GM19025 (cell line): Measurements from ENCODE around the gene GET3.
"Not testable (repeated sequence)": the region's sequence is repeated elsewhere in the genome, so short reads cannot be mapped to it uniquely, and the experiment has no call there.

Experiments
- ATAC-seq: cut with Tn5 transposase; IDR thresholded peaks from one replicate; pipeline ENCODE4 v1.9.1; 2021; ENCODE audit warnings: mild to moderate bottlenecking, low read depth, moderate library complexity; ENCODE audit not compliant: unreplicated experiment

The GET3 gene

GRCh38 chr19:12736995-12737834 is at the start of gene GET3:
GET3 (plus strand) TSS chr19:12737497; CDS start chr19:12737506, 9 bp downstream.
- ATAC-seq, result peak; percentile 76

GRCh38 chr19:12689012-12689411 is 48.3 kb upstream of the GET3 start:
- no peak for ATAC-seq

GRCh38 chr19:12689581-12690216 is 47.6 kb upstream of the GET3 start:
- ATAC-seq, result no peak

- no peak for ATAC-seq
Measured at GRCh38 chr19:12692960-12693359, 44.3 kb upstream of the GET3 start.

GRCh38 chr19:12694641-12695040 is 42.7 kb upstream of the GET3 start:
- ATAC-seq, result no peak

- no peak for ATAC-seq
Measured at GRCh38 chr19:12695096-12695495, 42.2 kb upstream of the GET3 start.

GRCh38 chr19:12695514-12695913 is 41.8 kb upstream of the GET3 start:
- ATAC-seq, result no peak

- ATAC-seq, result peak; percentile 23
Measured at GRCh38 chr19:12695997-12696365, 41.3 kb upstream of the GET3 start.

GRCh38 chr19:12696366-12697335 is 40.6 kb upstream of the GET3 start, which contains the start of gene FBXW9:
FBXW9 (minus strand) TSS chr19:12696631; CDS start chr19:12696581, 50 bp downstream.
- peak; percentile 54 for ATAC-seq

- not testable (repeated sequence) for ATAC-seq
Measured at GRCh38 chr19:12697425-12697824, 39.9 kb upstream of the GET3 start.

- no peak for ATAC-seq
Measured at GRCh38 chr19:12698138-12698537, 39.2 kb upstream of the GET3 start.

GRCh38 chr19:12701596-12702282 is 35.6 kb upstream of the GET3 start:
- no peak for ATAC-seq

GRCh38 chr19:12703046-12703445 is 34.3 kb upstream of the GET3 start:
- ATAC-seq, result no peak

GRCh38 chr19:12705169-12705568 is 32.1 kb upstream of the GET3 start:
- ATAC-seq, result no peak

GRCh38 chr19:12705654-12706331 is 31.5 kb upstream of the GET3 start:
- no peak for ATAC-seq

- no peak for ATAC-seq
Measured at GRCh38 chr19:12706332-12706718, 31.0 kb upstream of the GET3 start.

GRCh38 chr19:12708641-12709040 is 28.7 kb upstream of the GET3 start:
- no peak for ATAC-seq

GRCh38 chr19:12711187-12711586 is 26.1 kb upstream of the GET3 start:
- no peak for ATAC-seq

GRCh38 chr19:12712077-12712476 is 25.2 kb upstream of the GET3 start:
- not testable (repeated sequence) for ATAC-seq

- ATAC-seq, result not testable (repeated sequence)
Measured at GRCh38 chr19:12713304-12713703, 24.0 kb upstream of the GET3 start.
